Astrocyte (in vitro differentiated cells and primary cell): ENCODE results near the gene EFNB2. TPM values are rescaled to one million over a fixed set of nuclear protein-coding genes. Genes with fewer than 3 reads are reported as not detected.

Experiments used
- DNase-seq: peaks from one replicate; pipeline ENCODE4 v3.0.0-alpha.2; 2010; ENCODE audit warnings: low read depth
- FAIRE-seq: peaks from 2 replicates; lab custom pipeline; 2011; peaks lifted over from hg19 to GRCh38; lab: Jason Lieb, UNC
- H2AFZ ChIP-seq: 2 replicates; pipeline ENCODE4 v1.6.0; 2012; ENCODE audit warnings: low read depth, low read length, inconsistent platforms
- H3K27ac ChIP-seq: 2 replicates; pipeline ENCODE4 v1.5.1; 2011; ENCODE audit warnings: low read depth, low read length, inconsistent platforms
- H3K27me3 ChIP-seq: 2 replicates; pipeline ENCODE4 v1.6.0; 2011; ENCODE audit warnings: low read length, inconsistent platforms; ENCODE audit not compliant: insufficient read depth
- H3K36me3 ChIP-seq: 2 replicates; pipeline ENCODE4 v1.5.1; 2011; ENCODE audit warnings: low read length, inconsistent platforms; ENCODE audit not compliant: insufficient read depth
- H3K4me1 ChIP-seq: 2 replicates; pipeline ENCODE4 v1.5.1; 2011; ENCODE audit warnings: low read length, inconsistent platforms; ENCODE audit not compliant: insufficient read depth
- H3K4me2 ChIP-seq: 2 replicates; pipeline ENCODE4 v1.6.0; 2012; ENCODE audit warnings: low read length, inconsistent platforms
- H3K4me3 ChIP-seq: 2 replicates; pipeline ENCODE4 v1.5.1; 2011; ENCODE audit warnings: low read depth, mild to moderate bottlenecking, low read length, inconsistent platforms; ENCODE audit not compliant: insufficient read depth
- H3K79me2 ChIP-seq: 2 replicates; pipeline ENCODE4 v1.6.0; 2012; ENCODE audit warnings: mild to moderate bottlenecking, low read length, inconsistent platforms; ENCODE audit not compliant: insufficient read depth
- H3K9ac ChIP-seq: 2 replicates; pipeline ENCODE4 v1.6.0; 2012; ENCODE audit warnings: mild to moderate bottlenecking, low read length, inconsistent platforms
- H3K9me3 ChIP-seq: 2 replicates; pipeline ENCODE4 v1.5.1; 2012; ENCODE audit warnings: low read depth, mild to moderate bottlenecking, low read length, inconsistent platforms; ENCODE audit not compliant: insufficient read depth
- H4K20me1 ChIP-seq: 2 replicates; pipeline ENCODE4 v1.6.0; 2012; ENCODE audit warnings: low read length, inconsistent platforms; ENCODE audit not compliant: insufficient read depth
- H3K27ac Mint-ChIP-seq: one replicate; pipeline ENCODE4 v1.8.0; 2021; ENCODE audit warnings: mild to moderate bottlenecking, mixed read lengths; ENCODE audit not compliant: unreplicated experiment
- H3K27me3 Mint-ChIP-seq: one replicate; pipeline ENCODE4 v1.8.0; 2021; ENCODE audit warnings: low read depth, mixed read lengths; ENCODE audit not compliant: unreplicated experiment
- H3K36me3 Mint-ChIP-seq: one replicate; pipeline ENCODE4 v1.8.0; 2021; ENCODE audit warnings: low read depth, mixed read lengths; ENCODE audit not compliant: unreplicated experiment
- H3K4me1 Mint-ChIP-seq: one replicate; pipeline ENCODE4 v1.8.0; 2021; ENCODE audit warnings: low read depth, mixed read lengths; ENCODE audit not compliant: unreplicated experiment
- H3K4me3 Mint-ChIP-seq: one replicate; pipeline ENCODE4 v1.8.0; 2021; ENCODE audit warnings: mild to moderate bottlenecking, moderate library complexity, mixed read lengths; ENCODE audit not compliant: unreplicated experiment
- H3K9me3 Mint-ChIP-seq: one replicate; pipeline ENCODE4 v1.8.0; 2021; ENCODE audit warnings: mild to moderate bottlenecking, mixed read lengths; ENCODE audit not compliant: unreplicated experiment
- EZH2 ChIP-seq: IDR thresholded peaks from 2 replicates; pipeline ENCODE4 v1.6.1; 2012; ENCODE audit warnings: mild to moderate bottlenecking, low read length, inconsistent platforms; ENCODE audit not compliant: insufficient read depth
- total RNA-seq: library from RNA; stranded (reverse); gene quantifications from 2 replicates; pipeline ENCODE4 v1.2.1, GENCODE V29; 2021
- TF ChIP-seq, protein P1 (sequence below): IDR thresholded peaks from 2 replicates; pipeline ENCODE4 v1.5.1; 2011; ENCODE audit warnings: low read depth, mild to moderate bottlenecking, inconsistent platforms, low read length, moderate library complexity; ENCODE audit not compliant: insufficient read depth

EFNB2 gene
- total RNA-seq, 1 donor from 2014 or later = 93.2 TPM

DNA sequence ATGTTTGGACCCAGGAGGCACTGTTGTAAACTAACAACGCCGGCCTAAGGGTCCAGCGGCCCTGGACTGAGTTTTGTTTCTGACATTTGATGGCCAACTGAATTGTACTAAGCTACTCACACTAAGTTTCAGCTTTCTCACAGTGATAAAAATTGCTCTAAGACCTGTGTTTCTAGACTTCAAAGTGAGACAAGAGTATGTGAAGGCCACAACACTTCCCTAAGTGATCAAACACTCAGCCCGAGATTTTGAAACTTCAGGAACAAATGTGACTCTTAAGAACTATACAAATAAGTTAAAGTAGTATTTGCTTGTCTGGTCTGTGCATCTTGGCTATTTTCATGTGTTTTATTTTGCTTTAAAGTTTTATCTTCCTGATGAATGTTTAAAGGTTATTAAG, 30.2 kb downstream of the EFNB2 start:
- Histone ChIP-seq H3K27ac (peak overlapping the region; percentile 13), H3K4me2 (no peak overlapping the region), H3K27me3 (no peaks in the 10 kb centered on the region), H3K4me3 (no peak overlapping the region), H3K9me3 (no peaks in the 10 kb centered on the region), H4K20me1 (peaks cover 10% of the 10 kb centered on the region), H3K36me3 (peaks cover 19% of the 10 kb centered on the region), H3K9ac (no peak overlapping the region), H2AFZ (no peak overlapping the region), H3K4me1 (peaks cover 40% of the 10 kb centered on the region), H3K79me2 (peaks cover 93% of the 10 kb centered on the region)
- no peak for TF ChIP-seq EZH2
- TF ChIP-seq, protein P1, sequence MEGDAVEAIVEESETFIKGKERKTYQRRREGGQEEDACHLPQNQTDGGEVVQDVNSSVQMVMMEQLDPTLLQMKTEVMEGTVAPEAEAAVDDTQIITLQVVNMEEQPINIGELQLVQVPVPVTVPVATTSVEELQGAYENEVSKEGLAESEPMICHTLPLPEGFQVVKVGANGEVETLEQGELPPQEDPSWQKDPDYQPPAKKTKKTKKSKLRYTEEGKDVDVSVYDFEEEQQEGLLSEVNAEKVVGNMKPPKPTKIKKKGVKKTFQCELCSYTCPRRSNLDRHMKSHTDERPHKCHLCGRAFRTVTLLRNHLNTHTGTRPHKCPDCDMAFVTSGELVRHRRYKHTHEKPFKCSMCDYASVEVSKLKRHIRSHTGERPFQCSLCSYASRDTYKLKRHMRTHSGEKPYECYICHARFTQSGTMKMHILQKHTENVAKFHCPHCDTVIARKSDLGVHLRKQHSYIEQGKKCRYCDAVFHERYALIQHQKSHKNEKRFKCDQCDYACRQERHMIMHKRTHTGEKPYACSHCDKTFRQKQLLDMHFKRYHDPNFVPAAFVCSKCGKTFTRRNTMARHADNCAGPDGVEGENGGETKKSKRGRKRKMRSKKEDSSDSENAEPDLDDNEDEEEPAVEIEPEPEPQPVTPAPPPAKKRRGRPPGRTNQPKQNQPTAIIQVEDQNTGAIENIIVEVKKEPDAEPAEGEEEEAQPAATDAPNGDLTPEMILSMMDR = no peak
- DNase-seq (no peak), FAIRE-seq (no peak)
- no peaks in the 10 kb centered on the region for H3K27me3 Mint-ChIP-seq
- H3K36me3 Mint-ChIP-seq = peaks cover 11% of the 10 kb centered on the region
- H3K27ac Mint-ChIP-seq = no peak overlapping the region
- H3K4me1 Mint-ChIP-seq = peaks cover 43% of the 10 kb centered on the region
- no peaks in the 10 kb centered on the region for H3K9me3 Mint-ChIP-seq
- H3K4me3 Mint-ChIP-seq = no peak overlapping the region

DNA sequence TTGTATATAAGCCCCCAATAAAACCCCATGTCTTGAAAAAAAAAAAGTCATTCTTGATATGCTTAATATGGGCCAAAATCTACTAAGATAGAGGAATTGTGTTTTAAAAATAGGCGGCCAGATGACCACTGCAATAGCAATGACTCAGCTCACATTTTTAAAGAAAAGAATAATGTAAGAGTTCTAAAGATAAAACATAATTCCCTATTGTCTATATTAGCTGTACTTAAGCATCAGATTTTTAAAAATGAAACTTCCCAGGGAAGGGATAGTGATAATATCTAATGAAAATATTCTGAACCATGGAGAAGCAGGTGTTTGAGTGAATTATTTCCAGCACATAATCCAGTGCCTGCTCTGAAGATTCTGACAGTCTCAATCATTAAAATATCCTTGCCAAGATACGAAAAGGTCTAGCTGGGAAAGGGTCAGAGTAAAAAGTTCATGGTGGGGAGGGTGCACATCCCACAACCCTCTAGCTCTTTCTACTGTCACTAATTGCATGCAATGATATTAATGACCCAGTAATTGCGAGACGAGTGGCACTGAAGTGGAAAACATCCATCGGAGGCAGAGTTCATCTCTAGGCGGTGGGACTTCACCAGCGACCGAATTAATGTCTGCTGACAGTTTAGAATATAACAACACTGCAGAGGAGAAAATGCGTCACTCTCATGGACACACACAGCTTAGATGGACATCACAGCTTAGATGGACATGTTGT, 31.6 kb downstream of the EFNB2 start:
- no peaks in the 10 kb centered on the region for H3K27me3 ChIP-seq
- no peaks in the 10 kb centered on the region for H3K9me3 Mint-ChIP-seq
- H3K79me2 ChIP-seq = peaks cover 93% of the 10 kb centered on the region
- H3K4me2 ChIP-seq = peak overlapping the region; percentile 55
- peaks cover 55% of the 10 kb centered on the region for H3K4me1 Mint-ChIP-seq
- no peak overlapping the region for H2AFZ ChIP-seq
- FAIRE-seq = no peak
- no peak overlapping the region for H3K27ac Mint-ChIP-seq
- peaks cover 10% of the 10 kb centered on the region for H3K36me3 ChIP-seq
- H3K36me3 Mint-ChIP-seq = peaks cover 12% of the 10 kb centered on the region
- H3K4me3 Mint-ChIP-seq = no peak overlapping the region
- peak overlapping the region; percentile 47 for H3K27ac ChIP-seq
- no peaks in the 10 kb centered on the region for H3K27me3 Mint-ChIP-seq
- peaks cover 42% of the 10 kb centered on the region for H3K4me1 ChIP-seq
- no peak overlapping the region for H3K4me3 ChIP-seq
- peaks cover 18% of the 10 kb centered on the region for H4K20me1 ChIP-seq
- DNase-seq = no peak
- H3K9me3 ChIP-seq = no peaks in the 10 kb centered on the region
- TF ChIP-seq, protein P1 = no peak
- TF ChIP-seq EZH2 = no peak
- H3K9ac ChIP-seq = peak overlapping the region; percentile 45

DNA sequence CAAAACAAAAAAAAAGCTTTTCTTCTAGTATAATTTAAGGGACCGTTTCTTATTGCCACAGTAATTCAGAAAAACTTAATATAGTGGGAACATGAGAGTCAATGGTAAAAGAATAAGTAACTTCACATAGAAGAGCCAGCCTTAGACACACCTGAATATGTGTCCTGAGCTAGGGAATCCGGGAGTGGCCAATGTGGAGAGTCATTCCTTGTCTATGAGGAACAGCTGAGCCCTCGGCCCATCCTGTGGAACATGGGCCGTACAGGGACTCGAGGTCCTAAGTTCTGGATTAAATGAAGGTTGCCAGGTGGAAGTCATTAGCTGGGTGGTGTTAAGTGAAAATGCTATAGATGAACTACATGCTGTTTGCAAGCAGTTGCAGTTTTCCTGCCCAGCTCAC, 32.2 kb downstream of the EFNB2 start:
- Histone ChIP-seq H3K4me1 (peaks cover 41% of the 10 kb centered on the region), H3K27ac (peak overlapping the region; percentile 47)
- no peak for FAIRE-seq

More for the DNA sequence above, 32.2 kb downstream of the EFNB2 start:
- peaks cover 56% of the 10 kb centered on the region for H3K4me1 Mint-ChIP-seq
- H3K9ac ChIP-seq = no peak overlapping the region
- H2AFZ ChIP-seq = no peak overlapping the region
- no peak overlapping the region for H3K27ac Mint-ChIP-seq
- no peak overlapping the region for H3K4me3 Mint-ChIP-seq
- H4K20me1 ChIP-seq = peaks cover 24% of the 10 kb centered on the region
- H3K4me2 ChIP-seq = peak overlapping the region; percentile 55
- H3K9me3 Mint-ChIP-seq = no peaks in the 10 kb centered on the region
- peaks cover 12% of the 10 kb centered on the region for H3K36me3 Mint-ChIP-seq
- no peaks in the 10 kb centered on the region for H3K27me3 Mint-ChIP-seq
- peaks cover 93% of the 10 kb centered on the region for H3K79me2 ChIP-seq
- H3K9me3 ChIP-seq = no peaks in the 10 kb centered on the region
- H3K4me3 ChIP-seq = no peak overlapping the region
- H3K36me3 ChIP-seq = peaks cover 10% of the 10 kb centered on the region
- no peaks in the 10 kb centered on the region for H3K27me3 ChIP-seq
- TF ChIP-seq, protein P1 = no peak
- TF ChIP-seq EZH2 = no peak
- no peak for DNase-seq
